Peyer's patch (tissue), 4 donors: ENCODE data around the gene ZYX.

Source experiments
- CTCF ChIP-seq, 6 experiments: fragments of 450-650 bp in 4 of 6; fragments of 200-600 bp in 2 of 6; sonication (generic) in 1 of 6; IDR thresholded peaks; one replicate each; pipeline ENCODE4 v1.5.1; 2017 to 2019; ENCODE audit warnings: antibody characterized with exemption in 6 of 6, mild to moderate bottlenecking in 3 of 6, moderate library complexity in 1 of 6
- POLR2A ChIP-seq, 2 donors: fragments of 450-650 bp; IDR thresholded peaks; one replicate each; pipeline ENCODE4 v1.5.1; 2017; ENCODE audit warnings: antibody characterized with exemption in 2 of 2, mild to moderate bottlenecking in 2 of 2, moderate library complexity in 2 of 2

- TF ChIP-seq CTCF (IDR thresholded peaks at IDR 0.05) (no peak), POLR2A (IDR thresholded peaks at IDR 0.05) (no peak)
Measured at GRCh38 chr7:143417734-143418383, 36.7 kb downstream of the ZYX start.
